Measurements from ENCODE around the gene JADE3.
A peak's percentile ranks its signal among the peaks of the same experiment; 100 is the strongest.

The JADE3 gene

GRCh38 chrX:46912603-46913491, 626 bp downstream of the JADE3 start:
- no peak for FAIRE-seq
- DNase-seq (ENCODE audit: insufficient read length, low spot score), result peak; percentile 7

GRCh38 chrX:46913667-46914066, 1.4 kb downstream of the JADE3 start:
- no peak for DNase-seq (ENCODE audit: insufficient read length, low spot score)
- FAIRE-seq, result no peak
- TF ChIP-seq, protein P1, sequence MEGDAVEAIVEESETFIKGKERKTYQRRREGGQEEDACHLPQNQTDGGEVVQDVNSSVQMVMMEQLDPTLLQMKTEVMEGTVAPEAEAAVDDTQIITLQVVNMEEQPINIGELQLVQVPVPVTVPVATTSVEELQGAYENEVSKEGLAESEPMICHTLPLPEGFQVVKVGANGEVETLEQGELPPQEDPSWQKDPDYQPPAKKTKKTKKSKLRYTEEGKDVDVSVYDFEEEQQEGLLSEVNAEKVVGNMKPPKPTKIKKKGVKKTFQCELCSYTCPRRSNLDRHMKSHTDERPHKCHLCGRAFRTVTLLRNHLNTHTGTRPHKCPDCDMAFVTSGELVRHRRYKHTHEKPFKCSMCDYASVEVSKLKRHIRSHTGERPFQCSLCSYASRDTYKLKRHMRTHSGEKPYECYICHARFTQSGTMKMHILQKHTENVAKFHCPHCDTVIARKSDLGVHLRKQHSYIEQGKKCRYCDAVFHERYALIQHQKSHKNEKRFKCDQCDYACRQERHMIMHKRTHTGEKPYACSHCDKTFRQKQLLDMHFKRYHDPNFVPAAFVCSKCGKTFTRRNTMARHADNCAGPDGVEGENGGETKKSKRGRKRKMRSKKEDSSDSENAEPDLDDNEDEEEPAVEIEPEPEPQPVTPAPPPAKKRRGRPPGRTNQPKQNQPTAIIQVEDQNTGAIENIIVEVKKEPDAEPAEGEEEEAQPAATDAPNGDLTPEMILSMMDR (IDR thresholded peaks at IDR 0.05; ENCODE audit: insufficient read depth, missing control alignments), result no peak

More at GRCh38 chrX:46912603-46913491, 626 bp downstream of the JADE3 start:
- TF ChIP-seq, protein P1 (IDR thresholded peaks at IDR 0.05; ENCODE audit: insufficient read depth, missing control alignments), result peak; percentile 9

GRCh38 chrX:46916273-46916672, 4.1 kb downstream of the JADE3 start:
- FAIRE-seq (no peak), DNase-seq (ENCODE audit: insufficient read length, low spot score) (no peak)
- TF ChIP-seq, protein P1 (IDR thresholded peaks at IDR 0.05; ENCODE audit: insufficient read depth, missing control alignments), result no peak

GRCh38 chrX:46917622-46918021, 5.4 kb downstream of the JADE3 start:
- DNase-seq (ENCODE audit: insufficient read length, low spot score), result no peak
- FAIRE-seq, result no peak
- TF ChIP-seq, protein P1 (IDR thresholded peaks at IDR 0.05; ENCODE audit: insufficient read depth, missing control alignments), result no peak

GRCh38 chrX:46918434-46918833, 6.2 kb downstream of the JADE3 start:
- DNase-seq (ENCODE audit: insufficient read length, low spot score) (no peak), FAIRE-seq (no peak)
- TF ChIP-seq, protein P1 (IDR thresholded peaks at IDR 0.05; ENCODE audit: insufficient read depth, missing control alignments), result no peak

DNA sequence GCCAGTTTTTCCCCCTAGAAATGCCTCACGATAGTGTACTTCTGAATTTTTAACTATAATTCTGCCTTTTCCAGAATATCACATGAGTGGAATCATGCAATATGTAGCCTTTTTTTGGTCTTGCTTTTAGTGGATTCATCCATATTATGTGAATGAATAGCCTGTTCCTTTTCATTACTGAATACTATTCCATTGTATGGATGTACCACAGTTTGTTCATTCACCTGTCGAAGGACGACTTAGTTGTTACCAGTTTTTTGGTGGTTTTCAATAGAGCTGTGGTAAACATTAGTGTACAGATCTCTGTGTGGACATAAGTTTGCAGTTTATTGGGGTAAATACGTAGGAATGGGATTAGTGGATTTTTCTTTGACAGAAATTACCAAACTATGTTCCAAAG, 8.0 kb downstream of the JADE3 start:
- FAIRE-seq (no peak), DNase-seq (ENCODE audit: insufficient read length, low spot score) (no peak)
- TF ChIP-seq, protein P1 (IDR thresholded peaks at IDR 0.05; ENCODE audit: insufficient read depth, missing control alignments), result no peak

GRCh38 chrX:46922611-46923010, 10.4 kb downstream of the JADE3 start:
- FAIRE-seq, result no peak
- no peak for DNase-seq (ENCODE audit: insufficient read length, low spot score)
- TF ChIP-seq, protein P1 (IDR thresholded peaks at IDR 0.05; ENCODE audit: insufficient read depth, missing control alignments), result no peak
